B cell (primary cell): ENCODE results near the gene KLHDC7A.

Experiments used
- EZH2 ChIP-seq: IDR thresholded peaks from 2 replicates; pipeline ENCODE4 v1.6.1; 2012; ENCODE audit warnings: borderline replicate concordance, low read depth, mild to moderate bottlenecking, moderate library complexity, low read length; ENCODE audit not compliant: insufficient read depth, poor library complexity, severe bottlenecking
- TF ChIP-seq, protein P1 (sequence below): fragments of 200-600 bp; IDR thresholded peaks from one replicate; pipeline ENCODE4 v1.8.0; 2022; ENCODE audit warnings: antibody characterized with exemption, mild to moderate bottlenecking

GRCh38 chr1:18495635-18496034 lies 14.9 kb downstream of the KLHDC7A start:
- TF ChIP-seq, protein P1, sequence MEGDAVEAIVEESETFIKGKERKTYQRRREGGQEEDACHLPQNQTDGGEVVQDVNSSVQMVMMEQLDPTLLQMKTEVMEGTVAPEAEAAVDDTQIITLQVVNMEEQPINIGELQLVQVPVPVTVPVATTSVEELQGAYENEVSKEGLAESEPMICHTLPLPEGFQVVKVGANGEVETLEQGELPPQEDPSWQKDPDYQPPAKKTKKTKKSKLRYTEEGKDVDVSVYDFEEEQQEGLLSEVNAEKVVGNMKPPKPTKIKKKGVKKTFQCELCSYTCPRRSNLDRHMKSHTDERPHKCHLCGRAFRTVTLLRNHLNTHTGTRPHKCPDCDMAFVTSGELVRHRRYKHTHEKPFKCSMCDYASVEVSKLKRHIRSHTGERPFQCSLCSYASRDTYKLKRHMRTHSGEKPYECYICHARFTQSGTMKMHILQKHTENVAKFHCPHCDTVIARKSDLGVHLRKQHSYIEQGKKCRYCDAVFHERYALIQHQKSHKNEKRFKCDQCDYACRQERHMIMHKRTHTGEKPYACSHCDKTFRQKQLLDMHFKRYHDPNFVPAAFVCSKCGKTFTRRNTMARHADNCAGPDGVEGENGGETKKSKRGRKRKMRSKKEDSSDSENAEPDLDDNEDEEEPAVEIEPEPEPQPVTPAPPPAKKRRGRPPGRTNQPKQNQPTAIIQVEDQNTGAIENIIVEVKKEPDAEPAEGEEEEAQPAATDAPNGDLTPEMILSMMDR: no peak
- no peak for TF ChIP-seq EZH2
